OCI-LY7 (cell line): Measurements from ENCODE around the gene ZFR2. TPM values are rescaled to one million over a fixed set of nuclear protein-coding genes. Genes with fewer than 3 reads are reported as not detected.

Experiments used
- BruUV-seq: library from RNA; stranded (reverse); fragments of 400-500 nt; replicated peaks from 2 replicates; lab custom pipeline; 2021; lab: Mats Ljungman, UMichigan
- CTCF ChIA-PET: fragments of 300-600 bp; sonication (Branson Sonifier 250); formaldehyde crosslinking; loops from one replicate; lab custom pipeline; 2022; ENCODE audit warnings: antibody characterized with exemption; ENCODE audit not compliant: unreplicated experiment; lab: Charles Lee
- POLR2A ChIA-PET: fragments of 300-600 bp; sonication (Branson Sonifier 250); formaldehyde crosslinking; loops from one replicate; lab custom pipeline; 2022; ENCODE audit warnings: antibody characterized with exemption; lab: Charles Lee
- DNase-seq: peaks from one replicate; pipeline ENCODE4 v3.0.0-alpha.2; 2015; ENCODE audit warnings: low spot score
- H2AFZ ChIP-seq: fragments of 200-600 bp; sonication (generic), shearing (Covaris generic); 2 replicates; pipeline ENCODE4 v1.6.1; 2014; ENCODE audit warnings: mild to moderate bottlenecking, antibody characterized with exemption, low read length, moderate library complexity
- H3K27ac ChIP-seq: fragments of 200-600 bp; sonication (generic); 2 replicates; pipeline ENCODE4 v1.5.1; 2014; ENCODE audit warnings: mixed run types, low read depth, mild to moderate bottlenecking, moderate library complexity, low read length, inconsistent platforms; ENCODE audit not compliant: poor library complexity, severe bottlenecking
- H3K36me3 ChIP-seq: fragments of 200-600 bp; sonication (generic); 2 replicates; pipeline ENCODE4 v1.6.1; 2014; ENCODE audit warnings: mild to moderate bottlenecking, antibody characterized with exemption, low read length, moderate library complexity, mixed read lengths; ENCODE audit not compliant: insufficient read depth
- H3K4me1 ChIP-seq: fragments of 200-600 bp; sonication (generic); 2 replicates; pipeline ENCODE4 v1.5.1; 2014; ENCODE audit warnings: mild to moderate bottlenecking, low read length; ENCODE audit not compliant: insufficient read depth, poor library complexity, severe bottlenecking
- H3K4me2 ChIP-seq: fragments of 200-600 bp; sonication (generic); 2 replicates; pipeline ENCODE4 v1.6.1; 2014; ENCODE audit warnings: mild to moderate bottlenecking, low read length
- H3K4me3 ChIP-seq: fragments of 200-600 bp; sonication (generic); 2 replicates; pipeline ENCODE4 v1.5.1; 2014; ENCODE audit warnings: mild to moderate bottlenecking, low read depth, low read length; ENCODE audit not compliant: poor library complexity, severe bottlenecking
- H3K79me2 ChIP-seq: fragments of 200-600 bp; sonication (generic); 2 replicates; pipeline ENCODE4 v1.6.1; 2016; ENCODE audit warnings: low read depth, mild to moderate bottlenecking, low read length, moderate library complexity, mixed read lengths; ENCODE audit not compliant: insufficient read depth
- H3K9me2 ChIP-seq: fragments of 200-600 bp; sonication (generic); 2 replicates; pipeline ENCODE4 v1.6.1; 2016; ENCODE audit warnings: mild to moderate bottlenecking, low read length, mixed read lengths; ENCODE audit not compliant: insufficient read depth
- H3K9me3 ChIP-seq: fragments of 200-600 bp; sonication (generic); 2 replicates; pipeline ENCODE4 v1.6.1; 2014; ENCODE audit warnings: mild to moderate bottlenecking, mixed run types, low read length, mixed read lengths
- H4K20me1 ChIP-seq: fragments of 200-600 bp; sonication (generic); 2 replicates; pipeline ENCODE4 v1.6.1; 2014; ENCODE audit warnings: mild to moderate bottlenecking, antibody characterized with exemption, low read length, moderate library complexity, mixed read lengths; ENCODE audit not compliant: insufficient read depth
- CTCF ChIP-seq: fragments of 200-600 bp; sonication (generic); conservative IDR thresholded peaks from 2 replicates; pipeline ENCODE4 v1.5.1; 2014; ENCODE audit warnings: mild to moderate bottlenecking, antibody characterized with exemption, low read length, moderate library complexity, mixed read lengths
- EZH2phosphoT487 ChIP-seq: fragments of 200-600 bp; sonication (generic); IDR thresholded peaks from 2 replicates; pipeline ENCODE4 v1.6.1; 2018; ENCODE audit warnings: low read depth, borderline replicate concordance, mild to moderate bottlenecking, mixed run types, antibody characterized with exemption, low read length, moderate library complexity, mixed read lengths
- intact Hi-C: fragments of 100-400 bp; cut with micrococcal nuclease; formaldehyde crosslinking; loops from one replicate; pipeline ENCODE4 v1.10.0; 2022; ENCODE audit not compliant: unreplicated experiment
- total RNA-seq, 2 experiments: library from RNA; depleted of rRNA in 1 of 2; stranded (reverse); fragments of >200 nt in 1 of 2; shearing (Covaris generic) in 1 of 2; gene quantifications; 2 replicates each; pipeline ENCODE4 v1.2.3, GENCODE V29; 2014 to 2022

ZFR2 gene
- total RNA-seq, 2 experiments from 2014 or later, result not detected

- CTCF ChIA-PET, result no interaction called here
- Histone ChIP-seq H3K4me1 (no peaks in the 10 kb centered on the region), H3K9me3 (peaks cover 8% of the 10 kb centered on the region; the same call in 1 of the 2 replicates), H2AFZ (no peak overlapping the region), H3K4me3 (no peak overlapping the region), H3K4me2 (no peak overlapping the region), H3K36me3 (no peaks in the 10 kb centered on the region), H3K79me2 (no peaks in the 10 kb centered on the region), H3K9me2 (no peaks in the 10 kb centered on the region), H4K20me1 (no peaks in the 10 kb centered on the region), H3K27ac (no peak overlapping the region)
- BruUV-seq, result no TSS peak
- TF ChIP-seq CTCF (no peak), EZH2phosphoT487 (no peak)
- no peak for DNase-seq
- POLR2A ChIA-PET, result no interaction called here
- intact Hi-C loops, result no loop called here
Observed at GRCh38 chr19:3784607-3785450, 84.0 kb downstream of the ZFR2 start.

GRCh38 chr19:3783660-3784584 is 84.9 kb downstream of the ZFR2 start:
- Histone ChIP-seq H3K27ac (no peak overlapping the region), H3K4me1 (no peaks in the 10 kb centered on the region), H4K20me1 (no peaks in the 10 kb centered on the region), H3K36me3 (no peaks in the 10 kb centered on the region), H2AFZ (no peak overlapping the region), H3K9me3 (peaks cover 8% of the 10 kb centered on the region; the same call in 1 of the 2 replicates), H3K4me2 (no peak overlapping the region), H3K79me2 (no peaks in the 10 kb centered on the region), H3K4me3 (no peak overlapping the region), H3K9me2 (no peaks in the 10 kb centered on the region)
- intact Hi-C loops, result loop anchor here (1.0 kb wide), 1 partner anchor 38 kb away; no protein-coding TSS in a partner anchor
- DNase-seq, result no peak
- BruUV-seq, result no TSS peak
- ChIA-PET CTCF (no interaction called here), POLR2A (no interaction called here)
- TF ChIP-seq EZH2phosphoT487 (no peak), CTCF (peak; percentile 59)
